GM21526 (cell line): ENCODE results near the gene TLX2.

Experiments
- ATAC-seq: cut with Tn5 transposase; IDR thresholded peaks from one replicate; pipeline ENCODE4 v1.9.1; 2021; ENCODE audit warnings: moderate library complexity; ENCODE audit not compliant: unreplicated experiment, low FRiP score

TLX2 gene

GRCh38 chr2:74496997-74497776, 17.1 kb upstream of the TLX2 start:
- ATAC-seq: no peak

DNA sequence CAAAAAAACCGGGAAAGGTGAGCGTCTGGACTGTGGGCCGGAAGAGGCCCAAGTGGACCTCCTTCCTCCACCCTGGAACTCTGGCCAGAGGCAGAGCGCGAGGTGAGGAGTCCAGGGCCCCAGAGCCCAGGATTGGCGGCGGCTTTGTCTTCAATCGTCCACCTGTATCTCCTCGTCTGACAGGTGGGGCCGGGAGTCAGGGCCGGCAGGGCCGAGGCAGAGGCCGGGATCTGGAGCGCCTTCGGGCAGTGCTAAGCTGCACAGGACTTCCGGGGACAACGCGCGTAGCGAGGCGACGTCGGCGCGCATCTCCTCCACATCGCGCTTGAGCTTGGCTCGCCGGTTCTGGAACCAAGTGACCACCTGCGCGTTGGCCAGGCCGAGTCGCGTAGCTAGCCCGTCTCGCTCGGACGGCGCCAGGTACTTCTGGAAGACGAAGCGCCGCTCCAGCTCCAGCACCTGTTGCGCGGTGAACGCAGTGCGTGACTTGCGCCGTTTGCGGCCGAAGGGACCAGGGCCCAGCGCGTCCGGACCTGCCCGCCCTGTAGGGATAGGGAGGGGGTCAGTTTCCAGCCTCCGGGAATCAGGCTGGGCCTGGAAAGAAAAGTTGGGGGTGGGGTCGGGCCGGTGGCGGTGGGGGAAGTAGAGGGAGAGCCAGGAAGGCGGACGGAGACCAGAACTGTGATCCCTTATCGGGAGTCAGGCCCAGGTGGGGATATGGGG, 16.3 kb upstream of the TLX2 start:
- no peak for ATAC-seq

- ATAC-seq: no peak
Observed at GRCh38 chr2:74498500-74499266, 15.6 kb upstream of the TLX2 start.

- ATAC-seq: no peak
Observed at GRCh38 chr2:74499267-74499939, 14.8 kb upstream of the TLX2 start, which contains the start of gene LBX2. Gene LBX2 (minus strand): TSS chr2:74499603. CDS start chr2:74499537, 66 bp downstream.

DNA sequence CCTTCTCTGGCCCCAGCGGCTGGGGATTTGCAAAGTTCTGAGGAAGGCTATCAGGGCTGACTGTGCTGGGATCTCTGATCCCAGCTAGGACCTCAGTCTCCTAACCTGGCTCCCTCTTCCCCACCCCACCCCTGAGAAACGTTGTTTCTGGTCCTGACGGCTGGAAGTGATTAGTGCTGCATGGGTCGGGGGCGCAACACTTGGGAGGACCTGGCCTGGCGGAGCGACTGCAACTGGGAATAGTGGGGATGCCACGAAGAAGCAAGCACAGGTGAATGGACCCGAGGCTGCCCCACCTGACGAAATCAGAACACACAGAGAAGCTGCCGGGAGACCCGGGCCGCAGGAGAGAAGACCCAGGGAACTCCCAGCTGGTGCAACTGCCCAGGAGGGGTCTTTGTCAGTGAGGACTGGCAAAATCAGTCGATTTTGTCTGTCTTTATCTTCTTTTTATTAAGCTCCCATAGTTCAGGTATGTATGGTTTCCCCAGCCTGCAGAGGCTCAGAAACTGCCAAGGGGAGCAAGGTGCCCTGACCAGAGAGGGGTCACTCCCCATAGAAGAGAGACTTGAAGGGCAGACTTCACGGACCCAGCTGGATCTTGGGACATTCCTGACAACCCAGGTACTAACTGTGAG, 14.2 kb upstream of the TLX2 start:
- no peak for ATAC-seq

DNA sequence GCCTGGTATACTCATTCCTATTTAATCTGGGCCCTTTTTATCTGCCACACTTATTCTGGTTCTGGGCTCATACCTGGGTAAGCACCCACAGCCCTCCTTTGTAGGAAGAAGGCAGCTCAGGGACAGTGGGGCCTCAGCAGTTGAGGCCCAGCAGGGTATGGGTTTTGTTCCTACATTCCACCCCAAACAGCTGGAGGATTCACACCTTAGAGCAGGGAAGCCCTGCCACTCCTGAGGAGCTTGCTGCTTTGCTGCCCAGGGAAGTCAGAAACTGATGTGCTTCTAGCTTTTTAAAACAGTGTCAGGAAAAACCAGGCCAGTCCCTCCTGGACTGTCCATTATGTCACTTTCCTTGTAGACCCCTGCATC, 13.7 kb upstream of the TLX2 start:
- no peak for ATAC-seq

DNA sequence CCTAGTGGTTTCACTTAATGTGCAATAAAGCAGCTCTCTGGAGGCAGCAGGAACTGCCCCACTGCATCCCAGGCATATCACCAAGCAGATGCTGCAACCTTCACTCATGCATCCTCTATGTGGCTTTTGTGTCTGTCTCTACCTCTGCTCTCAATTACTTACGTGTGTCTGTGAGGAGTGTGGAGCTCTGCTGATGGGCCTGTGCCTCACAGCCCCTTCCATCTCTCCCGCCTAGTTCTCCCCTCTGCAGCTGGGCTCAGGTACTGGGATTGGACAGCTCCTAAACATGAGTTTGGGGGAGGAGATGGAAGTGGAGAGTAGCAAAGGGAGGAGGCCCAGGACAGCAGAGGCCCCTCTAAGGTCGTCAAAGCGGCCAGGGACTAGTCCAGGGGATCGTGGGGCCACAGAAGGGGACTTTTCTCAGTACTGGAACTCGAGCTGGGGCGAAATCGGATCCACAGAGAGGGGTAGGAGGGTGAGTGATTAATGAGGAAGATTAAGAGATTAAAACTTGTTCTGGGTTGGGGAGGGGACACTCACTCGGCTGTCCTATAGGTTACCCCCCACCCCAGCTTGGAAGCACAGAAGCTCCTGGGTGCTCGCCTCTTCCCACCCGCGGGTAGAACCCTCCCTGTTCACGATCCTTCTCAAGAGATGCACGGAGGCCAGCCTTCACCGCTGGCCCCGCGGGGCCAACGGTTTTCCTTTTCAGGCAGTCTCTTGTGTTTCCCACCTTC, 12.7 kb upstream of the TLX2 start:
- no peak for ATAC-seq

DNA sequence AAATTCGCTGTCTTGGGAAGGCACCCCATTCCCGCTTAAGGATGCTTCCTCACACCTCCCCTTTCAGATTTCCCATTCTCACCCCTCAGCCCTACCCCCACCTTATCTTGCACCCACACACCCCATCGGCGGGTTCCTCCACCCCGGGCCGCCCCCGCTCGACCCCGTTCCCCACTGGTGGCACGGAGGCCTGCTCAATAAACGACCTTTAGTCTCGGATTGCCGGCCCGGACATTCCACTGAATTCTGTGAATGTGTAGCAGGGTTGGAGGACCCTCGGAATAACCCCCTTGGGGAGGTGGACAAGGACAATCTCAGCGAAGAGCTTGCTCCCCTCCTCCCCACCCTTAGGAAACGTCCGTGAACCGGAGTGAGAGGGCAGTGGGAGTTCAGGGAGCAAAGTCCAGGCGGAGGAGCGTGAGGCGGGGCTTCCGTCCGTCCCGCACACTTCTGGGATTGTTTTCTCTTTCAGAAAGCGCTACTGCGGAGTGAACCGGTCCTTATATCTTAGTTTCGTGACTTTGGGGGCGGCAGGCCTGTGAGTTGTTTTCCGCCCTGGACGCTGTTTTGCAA, 12.0 kb upstream of the TLX2 start:
- no peak for ATAC-seq

DNA sequence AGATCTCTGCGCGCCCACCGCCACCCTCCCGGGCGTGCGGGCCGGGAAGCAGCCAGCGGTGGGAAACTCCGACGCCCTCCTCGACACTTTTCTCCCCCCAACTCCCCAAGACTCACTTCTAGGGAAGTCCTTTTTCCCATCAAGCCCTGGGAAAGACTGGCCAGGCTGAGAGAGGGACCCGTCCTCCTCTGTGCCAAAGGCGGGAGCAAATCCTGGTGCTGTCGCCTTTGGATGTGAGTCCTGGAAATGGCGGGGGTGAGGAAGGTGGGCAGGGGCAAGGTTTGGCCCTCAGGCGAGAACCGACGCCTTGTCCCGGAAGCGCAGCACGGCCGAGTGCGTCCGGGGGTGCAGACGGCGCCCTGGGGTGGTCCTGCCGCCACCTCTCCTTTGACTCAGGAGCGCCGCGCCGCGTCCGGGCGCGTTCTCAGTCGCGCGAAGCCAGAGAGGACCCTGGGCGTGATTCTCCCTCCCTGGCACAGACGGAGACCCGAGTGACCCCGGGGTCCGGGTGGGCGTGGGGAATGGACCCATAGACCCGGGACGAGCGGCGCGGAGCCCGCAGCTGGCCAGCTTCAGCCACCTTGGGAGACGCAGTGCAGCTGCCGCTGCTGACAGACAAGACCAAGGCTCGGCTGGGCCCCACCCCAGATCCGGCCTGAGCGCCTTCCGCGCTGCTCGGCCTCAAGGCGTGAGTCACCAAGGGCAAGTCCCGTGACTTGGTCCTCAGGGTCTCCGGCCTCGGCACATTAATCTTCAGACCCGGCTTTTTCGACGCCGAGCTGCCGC, 11.3 kb upstream of the TLX2 start:
- no peak for ATAC-seq

DNA sequence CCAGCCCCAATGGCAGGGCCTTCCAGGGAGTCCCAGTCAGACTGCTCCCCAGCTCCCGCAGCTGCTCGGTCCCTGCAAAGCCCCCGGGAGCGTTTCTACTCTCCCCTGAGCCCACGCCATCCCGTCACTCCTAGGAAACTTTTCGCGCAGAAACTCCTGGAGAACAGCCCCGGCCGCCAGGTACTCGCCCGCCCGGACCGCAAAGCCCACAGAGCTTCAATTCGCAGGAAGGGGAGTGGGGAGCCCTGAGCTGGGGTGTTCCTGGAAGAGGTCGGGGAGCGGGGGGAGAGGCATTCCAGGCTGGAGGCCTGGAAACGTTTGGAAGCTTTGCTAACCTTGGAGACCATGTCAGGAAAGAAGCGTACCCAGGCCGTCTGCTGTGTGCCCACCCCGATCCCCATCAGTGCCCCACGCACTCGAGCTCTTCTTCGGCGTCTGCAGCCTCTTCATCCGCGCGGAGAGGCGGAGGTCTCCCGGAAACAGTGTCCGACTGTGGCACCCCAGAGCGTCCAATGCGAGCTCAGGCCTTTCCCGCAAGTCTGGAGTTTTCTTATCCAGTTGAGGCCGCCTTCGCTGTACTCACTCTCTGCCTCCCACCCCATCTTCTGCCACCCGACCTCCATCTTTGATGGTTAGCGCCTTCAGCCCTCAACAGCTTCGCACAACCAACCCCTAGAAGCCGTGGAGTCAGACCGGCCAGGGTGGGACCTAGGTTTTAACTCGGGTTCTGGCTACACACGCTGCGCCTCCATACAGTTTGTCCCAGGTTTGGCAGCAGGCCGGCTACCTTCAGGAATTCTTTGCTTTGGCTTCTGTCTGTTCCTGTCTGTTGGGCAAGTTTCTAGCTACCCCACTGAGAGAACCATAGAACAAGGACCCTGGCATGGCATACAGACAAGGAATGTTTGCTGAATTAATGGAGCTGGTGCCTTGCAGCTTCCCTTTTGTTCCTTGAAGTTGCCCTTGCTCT, 10.5 kb upstream of the TLX2 start:
- no peak for ATAC-seq

- no peak for ATAC-seq
Observed at GRCh38 chr2:74504591-74504990, 9.7 kb upstream of the TLX2 start.

- no peak for ATAC-seq
Observed at GRCh38 chr2:74505448-74506246, 8.6 kb upstream of the TLX2 start.

- peak; percentile 78 for ATAC-seq
Observed at GRCh38 chr2:74507145-74507925, 6.9 kb upstream of the TLX2 start, which contains the start of gene PCGF1. Gene PCGF1 (minus strand): TSS chr2:74507695. CDS start chr2:74507668, 27 bp downstream.

DNA sequence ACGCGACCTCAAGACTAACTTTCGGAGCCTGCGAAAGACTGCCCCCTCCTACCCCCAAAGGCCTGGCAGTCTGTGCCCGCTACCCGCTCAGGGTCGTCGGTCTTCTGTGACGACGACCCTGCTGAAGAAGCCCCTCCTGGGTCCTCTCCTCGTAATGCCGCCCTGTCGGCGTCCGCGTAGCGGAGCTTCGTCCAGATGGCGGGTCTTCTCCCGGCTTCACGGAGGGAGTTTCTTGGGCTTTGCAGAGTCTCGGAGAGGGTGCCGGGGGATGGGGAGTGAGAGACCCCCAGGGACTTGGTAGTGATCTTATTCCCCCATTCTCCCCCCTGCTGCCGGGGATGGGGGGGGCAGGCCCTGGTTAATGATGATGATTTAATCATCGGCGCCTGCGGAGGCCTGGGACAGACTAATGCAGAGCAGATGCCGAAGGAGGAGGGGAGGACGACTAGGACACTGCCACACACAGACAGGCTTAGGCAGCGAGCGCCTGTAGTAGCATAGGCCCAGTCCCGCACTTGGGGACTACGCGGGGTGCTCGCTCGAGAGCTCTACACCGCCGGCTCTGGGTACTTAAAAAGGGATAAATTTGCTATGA, 6.2 kb upstream of the TLX2 start:
- no peak for ATAC-seq

DNA sequence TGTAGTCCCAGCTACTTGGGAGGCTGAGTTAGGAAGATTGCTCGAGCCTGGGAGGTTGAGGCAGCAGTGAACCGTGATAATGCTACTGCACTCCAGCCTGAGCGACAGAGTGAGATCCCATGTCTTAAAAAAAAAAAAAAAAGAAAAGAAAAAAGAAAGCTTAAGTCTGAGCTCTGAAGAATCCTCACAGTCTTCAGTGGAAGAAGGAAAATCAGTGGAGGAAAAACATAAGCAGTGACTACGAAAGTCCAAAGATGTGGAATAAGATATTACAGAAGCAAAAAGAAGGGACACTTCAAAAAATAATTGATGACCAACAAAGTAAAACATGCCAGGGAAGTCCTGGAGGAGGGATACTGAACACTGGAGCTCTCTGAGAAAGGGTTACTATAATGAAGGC, 4.0 kb upstream of the TLX2 start:
- ATAC-seq: no peak
